H1 (cell line): Measurements from ENCODE around the gene STAMBP. TPM values are rescaled to one million over a fixed set of nuclear protein-coding genes. Genes with fewer than 3 reads are reported as not detected.

ENCODE experiments used
- CTCF ChIA-PET: fragments of 300-600 bp; sonication (Branson Sonifier 250); formaldehyde crosslinking; loops from one replicate; lab custom pipeline; 2021; ENCODE audit not compliant: partially characterized antibody; lab: Charles Lee
- POLR2A ChIA-PET: fragments of 300-600 bp; sonication (Branson Sonifier 250); formaldehyde crosslinking; loops from one replicate; lab custom pipeline; 2021; ENCODE audit warnings: inconsistent platforms; ENCODE audit not compliant: partially characterized antibody; lab: Charles Lee
- DNase-seq, 2 experiments: peaks; one replicate each; pipeline versions ENCODE4 v3.0.0 to v3.0.0-alpha.2; 2010 to 2022; ENCODE audit warnings: low spot score in 2 of 2, low read depth in 1 of 2, mixed read lengths in 1 of 2
- FAIRE-seq: peaks from 2 replicates; lab custom pipeline; 2011; peaks lifted over from hg19 to GRCh38; lab: Jason Lieb, UNC
- H2AFZ ChIP-seq: 2 replicates; pipeline ENCODE4 v1.8.1; 2012; ENCODE audit warnings: low read length, inconsistent platforms
- H2AK5ac ChIP-seq: 2 replicates; pipeline ENCODE4 v1.6.1; 2013; ENCODE audit warnings: low read depth, low read length
- H2BK120ac ChIP-seq: replicated peaks from 2 replicates; pipeline ENCODE3; 2013; ENCODE audit warnings: low read depth, low read length, inconsistent platforms
- H2BK12ac ChIP-seq: 2 replicates; pipeline ENCODE4 v1.6.1; 2013; ENCODE audit warnings: low read depth, low read length
- H2BK15ac ChIP-seq: 2 replicates; pipeline ENCODE4 v1.6.1; 2013; ENCODE audit warnings: low read length
- H2BK20ac ChIP-seq: 2 replicates; pipeline ENCODE4 v1.6.1; 2013; ENCODE audit warnings: low read length
- H2BK5ac ChIP-seq: 2 replicates; pipeline ENCODE4 v1.6.1; 2013; ENCODE audit warnings: low read depth, low read length
- H3K14ac ChIP-seq: 2 replicates; pipeline ENCODE4 v1.6.1; 2013; ENCODE audit warnings: inconsistent platforms; ENCODE audit not compliant: insufficient read length
- H3K18ac ChIP-seq: 2 replicates; pipeline ENCODE4 v1.6.1; 2013; ENCODE audit warnings: low read length; ENCODE audit errors: extremely low read depth
- H3K23ac ChIP-seq: 2 replicates; pipeline ENCODE4 v1.6.1; 2013; ENCODE audit warnings: inconsistent platforms; ENCODE audit not compliant: insufficient read length
- H3K23me2 ChIP-seq: 2 replicates; pipeline ENCODE4 v1.6.1; 2013; ENCODE audit warnings: low read depth, low read length
- H3K27ac ChIP-seq: 2 replicates; pipeline ENCODE4 v1.6.1; 2011; ENCODE audit warnings: low read depth, low read length, inconsistent platforms
- H3K27me3 ChIP-seq, 4 experiments: replicated peaks in 1 of 4; 1 replicate in 1 of 4; 2 replicates in 3 of 4; pipeline versions ENCODE4 v1.6.1 to v1.8.1; 2011 to 2013; ENCODE audit warnings: low read length in 3 of 4, mild to moderate bottlenecking in 3 of 4, inconsistent platforms in 2 of 4, mixed read lengths in 2 of 4, moderate library complexity in 1 of 4; ENCODE audit not compliant: control insufficient read depth in 3 of 4, insufficient read depth in 3 of 4; ENCODE audit errors: extremely low read depth in 1 of 4
- H3K36me3 ChIP-seq, 4 experiments: 2 replicates each; pipeline versions ENCODE4 v1.6.1 to v1.8.1; 2011 to 2013; ENCODE audit warnings: mild to moderate bottlenecking in 4 of 4, low read length in 3 of 4, moderate library complexity in 2 of 4, control low read depth in 1 of 4, inconsistent platforms in 1 of 4; ENCODE audit not compliant: insufficient read depth in 4 of 4, control insufficient read depth in 2 of 4
- H3K4ac ChIP-seq: replicated peaks from 2 replicates; pipeline ENCODE3; 2013; ENCODE audit warnings: low read length, low read depth, mixed read lengths, inconsistent platforms; ENCODE audit not compliant: insufficient read length
- H3K4me1 ChIP-seq, 4 experiments: replicated peaks in 1 of 4; 1 replicate in 1 of 4; 2 replicates in 3 of 4; pipeline versions ENCODE4 v1.6.1 to v1.8.1; 2011 to 2013; ENCODE audit warnings: low read length in 3 of 4, inconsistent platforms in 2 of 4, mixed read lengths in 1 of 4; ENCODE audit not compliant: insufficient read depth in 4 of 4, control insufficient read depth in 3 of 4
- H3K4me2 ChIP-seq, 2 experiments: 2 replicates each; pipeline versions ENCODE4 v1.6.1 to v1.8.1; 2011 to 2013; ENCODE audit warnings: low read depth in 2 of 2, low read length in 2 of 2, control low read depth in 1 of 2, inconsistent platforms in 1 of 2, mild to moderate bottlenecking in 1 of 2; ENCODE audit not compliant: insufficient read depth in 1 of 2
- H3K4me3 ChIP-seq, 4 experiments: fragments of 200-600, 300-600 bp in 1 of 4; sonication (generic), shearing (Covaris generic), sonication (Bioruptor Twin) in 1 of 4; 2 replicates each; pipeline versions ENCODE4 v1.5.1 to v1.8.1; 2011 to 2016; ENCODE audit warnings: low read length in 4 of 4, low read depth in 3 of 4, control low read depth in 2 of 4, inconsistent platforms in 2 of 4, mild to moderate bottlenecking in 2 of 4, mixed read lengths in 1 of 4, moderate library complexity in 1 of 4; ENCODE audit not compliant: insufficient read depth in 2 of 4; ENCODE audit errors: extremely low read depth in 1 of 4
- H3K56ac ChIP-seq: replicated peaks from 2 replicates; pipeline ENCODE3; 2013; ENCODE audit warnings: low read depth, mild to moderate bottlenecking, mixed read lengths, low read length, inconsistent platforms; ENCODE audit not compliant: insufficient read length
- H3K79me1 ChIP-seq: 2 replicates; pipeline ENCODE4 v1.6.1; 2013; ENCODE audit warnings: low read depth, low read length, control low read depth
- H3K79me2 ChIP-seq, 2 experiments: 2 replicates each; pipeline versions ENCODE4 v1.6.1 to v1.8.1; 2012 to 2013; ENCODE audit warnings: low read length in 2 of 2, mild to moderate bottlenecking in 2 of 2, inconsistent platforms in 1 of 2; ENCODE audit not compliant: insufficient read depth in 2 of 2, control insufficient read depth in 1 of 2
- H3K9ac ChIP-seq, 4 experiments: replicated peaks in 1 of 4; 1 replicate in 1 of 4; 2 replicates in 3 of 4; pipeline versions ENCODE4 v1.6.1 to v1.8.1; 2011 to 2013; ENCODE audit warnings: low read depth in 3 of 4, low read length in 3 of 4, control low read depth in 2 of 4, mild to moderate bottlenecking in 2 of 4, moderate library complexity in 2 of 4, inconsistent platforms in 1 of 4; ENCODE audit errors: extremely low read depth in 1 of 4
- H3K9me3 ChIP-seq, 2 experiments: 2 replicates each; pipeline versions ENCODE4 v1.6.1 to v1.8.1; 2012 to 2013; ENCODE audit warnings: mild to moderate bottlenecking in 2 of 2, moderate library complexity in 2 of 2, control low read depth in 1 of 2, inconsistent platforms in 1 of 2, low read depth in 1 of 2, low read length in 1 of 2, mixed read lengths in 1 of 2; ENCODE audit not compliant: insufficient read depth in 2 of 2
- H4K20me1 ChIP-seq, 2 experiments: replicated peaks in 1 of 2; 2 replicates each; pipeline versions ENCODE3 to v1.8.1; 2011 to 2013; ENCODE audit warnings: inconsistent platforms in 2 of 2, low read length in 2 of 2, mild to moderate bottlenecking in 1 of 2; ENCODE audit not compliant: insufficient read depth in 2 of 2, control insufficient read depth in 1 of 2
- H4K5ac ChIP-seq: 2 replicates; pipeline ENCODE4 v1.6.1; 2013; ENCODE audit warnings: low read length, low read depth, mixed read lengths, inconsistent platforms; ENCODE audit not compliant: insufficient read length
- H4K8ac ChIP-seq: 2 replicates; pipeline ENCODE4 v1.8.0; 2013; ENCODE audit warnings: mild to moderate bottlenecking, moderate library complexity, low read length, inconsistent platforms; ENCODE audit not compliant: insufficient read depth; ENCODE audit errors: extremely low read depth
- H4K91ac ChIP-seq: replicated peaks from 2 replicates; pipeline ENCODE3; 2013; ENCODE audit warnings: low read length, mixed read lengths, inconsistent platforms; ENCODE audit not compliant: insufficient read length
- ASH2L ChIP-seq: fragments of 200-600, 300-600 bp; sonication (generic); IDR thresholded peaks from one replicate; pipeline ENCODE4 v1.7.1; 2017; ENCODE audit warnings: low read length
- BRCA1 ChIP-seq: IDR thresholded peaks from 2 replicates; pipeline ENCODE4 v1.6.1; 2012; ENCODE audit warnings: low read depth, low read length, improper control_type of control experiment
- EZH2 ChIP-seq: fragments of 200-600 bp; sonication (generic); IDR thresholded peaks from 2 replicates; pipeline ENCODE4 v1.7.1; 2012; ENCODE audit warnings: low read depth, mild to moderate bottlenecking, moderate library complexity, low read length, inconsistent platforms; ENCODE audit not compliant: severe bottlenecking
- HDAC2 ChIP-seq, 2 experiments: fragments of 300-600 bp in 1 of 2; sonication (generic) in 1 of 2; IDR thresholded peaks; 2 replicates each; pipeline ENCODE4 v1.6.1; 2011 to 2012; ENCODE audit warnings: low read depth in 2 of 2, low read length in 2 of 2, mild to moderate bottlenecking in 2 of 2, moderate library complexity in 2 of 2, borderline replicate concordance in 1 of 2, inconsistent platforms in 1 of 2
- KDM4A ChIP-seq: IDR thresholded peaks from one replicate; pipeline ENCODE4 v1.7.1; 2012; ENCODE audit warnings: low read depth, mild to moderate bottlenecking, moderate library complexity, low read length, inconsistent platforms; ENCODE audit not compliant: severe bottlenecking
- KDM5A ChIP-seq: fragments of 200-600 bp; IDR thresholded peaks from 2 replicates; pipeline ENCODE4 v1.7.1; 2012; ENCODE audit warnings: mild to moderate bottlenecking, low read length, inconsistent platforms, mixed read lengths
- POU5F1 ChIP-seq: IDR thresholded peaks from 2 replicates; pipeline ENCODE4 v1.6.1; 2011; ENCODE audit warnings: low read depth, mild to moderate bottlenecking, low read length, moderate library complexity
- SAP30 ChIP-seq: fragments of 300-600 bp; sonication (generic); IDR thresholded peaks from 2 replicates; pipeline ENCODE4 v1.7.1; 2012; ENCODE audit warnings: low read length, moderate library complexity, mild to moderate bottlenecking, inconsistent platforms; ENCODE audit not compliant: insufficient read depth, insufficient replicate concordance
- SP2 ChIP-seq: IDR thresholded peaks from 2 replicates; pipeline ENCODE4 v1.6.1; 2012; ENCODE audit warnings: mild to moderate bottlenecking, low read length, inconsistent platforms
- TCF12 ChIP-seq: IDR thresholded peaks from 2 replicates; pipeline ENCODE4 v1.6.1; 2011; ENCODE audit warnings: low read depth, mild to moderate bottlenecking, low read length
- ZNF274 ChIP-seq: IDR thresholded peaks from 2 replicates; pipeline ENCODE4 v1.7.0; 2012; ENCODE audit warnings: low read length, borderline replicate concordance; ENCODE audit errors: extremely low read depth
- WGBS, 2 experiments: shearing (Covaris generic) in 1 of 2; methylation state at CpG; one replicate each; pipeline versions ENCODE4 v1.1.6 to v1.1.7; 2013 to 2015; ENCODE audit warnings: low lambda C conversion rate in 2 of 2, mixed read lengths in 2 of 2, inconsistent platforms in 1 of 2, low coverage in 1 of 2, missing lambda C conversion rate in 1 of 2; ENCODE audit not compliant: insufficient replicate concordance in 2 of 2, insufficient coverage in 1 of 2, insufficient read length in 1 of 2; ENCODE audit errors: extremely low coverage in 1 of 2, missing lambda C conversion rate in 1 of 2; 5-methylcytosine and 5-hydroxymethylcytosine counted together
- polyA plus RNA-seq, 7 experiments: library from polyadenylated mRNA; depleted of rRNA in 3 of 7; stranded (reverse) in 5 of 7; unstranded in 2 of 7; fragments of >200 nt in 5 of 7; fragments of 200-250 nt in 2 of 7; gene quantifications; 1 replicate in 5 of 7; 2 replicates in 1 of 7; 4 replicates in 1 of 7; pipeline versions ENCODE4 v1.2.1 to v1.2.3, GENCODE V29; 2011 to 2013; ENCODE audit warnings: missing spikeins in 2 of 7, mixed read lengths in 2 of 7
- total RNA-seq: library from RNA; stranded (reverse); fragmentation: NEBNext Ultra II Directional; extraction: Animal tissue kit (Norgen Biotek cat#: 25700); gene quantifications from 2 replicates; pipeline ENCODE4 v1.2.1, GENCODE V29; 2021
- TF ChIP-seq, protein P1 (sequence below): IDR thresholded peaks from 2 replicates; pipeline ENCODE4 v1.6.1; 2012; ENCODE audit warnings: inconsistent platforms

STAMBP gene
- total and polyA plus RNA-seq, 2 of the 8 experiments (the other 6 are each of a cell fraction or from before 2014, with no cell fraction given): 35.8 to 49.7 TPM

DNA sequence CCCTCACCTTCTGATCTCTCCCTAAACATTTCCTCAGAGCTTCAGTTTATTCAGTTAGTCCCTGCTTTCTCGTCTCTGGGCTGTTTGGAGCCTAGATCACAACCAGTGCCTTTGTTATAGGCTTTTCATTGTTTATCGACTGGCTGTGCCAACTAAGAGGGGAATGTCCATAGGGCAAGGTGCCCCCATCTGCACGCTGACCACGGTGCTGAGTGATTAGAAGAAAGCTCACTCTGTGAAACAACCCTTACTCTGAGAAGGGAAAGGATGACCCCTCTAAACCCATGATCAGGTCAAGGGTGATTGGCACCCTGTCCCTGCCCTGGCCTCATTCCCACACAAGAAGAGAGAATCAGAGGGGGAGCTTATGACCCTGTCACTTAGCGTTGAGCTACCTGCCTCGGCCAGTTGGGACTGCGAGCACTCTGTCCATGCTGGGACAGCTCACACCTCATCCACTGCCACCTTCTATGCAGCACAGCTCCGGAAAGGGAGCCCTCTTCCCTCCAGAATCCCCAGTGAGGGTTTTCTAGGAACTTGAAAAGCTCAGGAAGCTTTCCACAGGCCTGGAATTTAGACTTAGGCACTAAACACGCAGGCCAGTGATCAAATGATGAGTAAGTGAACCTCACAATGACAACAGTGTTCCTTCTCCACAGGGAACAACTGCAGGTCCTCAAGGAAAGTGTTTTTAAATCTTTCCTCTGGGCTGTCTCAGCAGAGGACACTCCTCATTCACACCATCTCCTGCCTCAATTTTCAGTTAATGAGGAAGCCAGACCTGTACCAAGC is 61.7 kb downstream of the STAMBP start:
- Histone ChIP-seq H3K27me3 (no peaks in the 10 kb centered on the region), H3K18ac (no peak overlapping the region), H4K8ac (no peak overlapping the region), H3K56ac (no peak overlapping the region), H4K20me1 (no peaks in the 10 kb centered on the region), H2AFZ (0 out of 2 replicates have a peak overlapping the region, but pooled peaks have one; percentile 23), H2BK12ac (no peak overlapping the region), H4K5ac (no peak overlapping the region), H4K91ac (no peak overlapping the region), H3K9ac (no peak overlapping the region), H3K4me3 (no peak overlapping the region), H3K79me2 (no peaks in the 10 kb centered on the region), H3K36me3 (no peaks in the 10 kb centered on the region), H3K4ac (no peak overlapping the region), H3K4me1 (peaks cover 0 to 7% (median 4%) of the 10 kb centered on the region in 4 experiments; a peak in 4 of 7 replicates), H2BK15ac (no peak overlapping the region), H3K27ac (no peak overlapping the region), H3K9me3 (no peaks in the 10 kb centered on the region), H2BK5ac (no peak overlapping the region), H2BK20ac (no peak overlapping the region), H3K23me2 (no peaks in the 10 kb centered on the region), H3K14ac (no peak overlapping the region), H3K23ac (no peak overlapping the region), H2AK5ac (no peak overlapping the region), H3K4me2 (no peak overlapping the region), H3K79me1 (no peaks in the 10 kb centered on the region), H2BK120ac (no peak overlapping the region)
- FAIRE-seq (no peak), DNase-seq (no peak)
- ChIA-PET CTCF (interaction anchor here (0.5 to 2.6 kb wide), 5 partner anchors 9 to 727 kb away, joined by 3 to 9 read pairs (median 3); no protein-coding TSS in a partner anchor), POLR2A (no interaction called here)
- WGBS, 2 experiments: 84% methylated on average over 9 of the region's 9 CpGs; no CpG with 5 or more reads in 1 of the 2 experiments
- TF ChIP-seq, protein P1, sequence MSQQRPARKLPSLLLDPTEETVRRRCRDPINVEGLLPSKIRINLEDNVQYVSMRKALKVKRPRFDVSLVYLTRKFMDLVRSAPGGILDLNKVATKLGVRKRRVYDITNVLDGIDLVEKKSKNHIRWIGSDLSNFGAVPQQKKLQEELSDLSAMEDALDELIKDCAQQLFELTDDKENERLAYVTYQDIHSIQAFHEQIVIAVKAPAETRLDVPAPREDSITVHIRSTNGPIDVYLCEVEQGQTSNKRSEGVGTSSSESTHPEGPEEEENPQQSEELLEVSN: no peak
- no peak for TF ChIP-seq HDAC2 (IDR thresholded peaks at IDR 0.05; ENCODE audit: borderline replicate concordance in 1 of 2, low read depth in 2 of 2, low read length in 2 of 2)
- no peak for TF ChIP-seq SP2
- TF ChIP-seq SAP30: no peak
- TF ChIP-seq KDM4A: no peak
- no peak for TF ChIP-seq ZNF274
- no peak for TF ChIP-seq TCF12
- TF ChIP-seq EZH2: no peak
- no peak for TF ChIP-seq POU5F1
- TF ChIP-seq ASH2L: no peak
- no peak for TF ChIP-seq KDM5A
- TF ChIP-seq BRCA1: no peak
